Prostate gland (tissue), 2 donors: Measurements from ENCODE around the gene SSRP1. TPM values are rescaled to one million over a fixed set of nuclear protein-coding genes. Genes with fewer than 3 reads are reported as not detected.
A peak's percentile ranks its signal among the peaks of the same experiment; 100 is the strongest.
"Not testable (repeated sequence)": the region's sequence is repeated elsewhere in the genome, so short reads cannot be mapped to it uniquely, and the experiment has no call there.

ENCODE experiments used
- DNase-seq: peaks from one replicate; pipeline ENCODE4 v3.0.0-alpha.2; 2019; ENCODE audit warnings: low spot score
- H3K27ac ChIP-seq, 2 donors: fragments of 200-600 bp; sonication (generic); 2 replicates each; pipeline ENCODE4 v1.5.1; 2017 to 2019
- H3K27me3 ChIP-seq: fragments of 200-600 bp; sonication (generic); replicated peaks from 2 replicates; pipeline ENCODE4 v1.5.1; 2019; ENCODE audit not compliant: insufficient read depth
- H3K36me3 ChIP-seq, 2 donors: fragments of 200-600 bp; sonication (generic); 1 replicate in 1 of 2; 2 replicates in 1 of 2; pipeline versions ENCODE4 v1.5.1 to v1.8.1; 2017 to 2019
- H3K4me1 ChIP-seq: fragments of 200-600 bp; sonication (generic); replicated peaks from 2 replicates; pipeline ENCODE4 v1.5.1; 2019
- H3K4me3 ChIP-seq, 2 donors: fragments of 200-600 bp; sonication (generic); 2 replicates each; pipeline ENCODE4 v1.5.1; 2017 to 2019
- H3K9me3 ChIP-seq: fragments of 200-600 bp; sonication (generic); 2 replicates; pipeline ENCODE4 v1.5.1; 2017
- POLR2A ChIP-seq: fragments of 450-650 bp; IDR thresholded peaks from one replicate; pipeline ENCODE4 v1.6.1; 2016; ENCODE audit warnings: antibody characterized with exemption, mild to moderate bottlenecking
- POLR2AphosphoS5 ChIP-seq: sonication (generic); formaldehyde crosslinking; IDR thresholded peaks from one replicate; pipeline ENCODE4 v1.6.1; 2017; ENCODE audit warnings: antibody characterized with exemption
- WGBS: methylation state at CpG from one replicate; pipeline ENCODE4 v1.1.5; 2018; 5-methylcytosine and 5-hydroxymethylcytosine counted together
- intact Hi-C: fragments of 100-400 bp; cut with DNase I; formaldehyde crosslinking; loops from one replicate; pipeline ENCODE4 v1.14.2; 2022
- total RNA-seq, 2 donors: library from RNA; depleted of rRNA; stranded (reverse); fragments of >200 nt; gene quantifications; one replicate each; pipeline ENCODE4 v1.1.0, GENCODE V29; 2016
- TF ChIP-seq, protein P1 (sequence below), 4 experiments: fragments of 200-600 bp in 2 of 4; fragments of 450-650 bp in 2 of 4; sonication (generic) in 2 of 4; IDR thresholded peaks; 1 replicate in 3 of 4; 2 replicates in 1 of 4; pipeline ENCODE4 v1.5.1; 2016 to 2019; ENCODE audit warnings: antibody characterized with exemption in 4 of 4, mild to moderate bottlenecking in 2 of 4, moderate library complexity in 2 of 4

The SSRP1 gene
- total RNA-seq, 2 donors from 2014 or later, result 82.6 to 85.4 TPM

DNA sequence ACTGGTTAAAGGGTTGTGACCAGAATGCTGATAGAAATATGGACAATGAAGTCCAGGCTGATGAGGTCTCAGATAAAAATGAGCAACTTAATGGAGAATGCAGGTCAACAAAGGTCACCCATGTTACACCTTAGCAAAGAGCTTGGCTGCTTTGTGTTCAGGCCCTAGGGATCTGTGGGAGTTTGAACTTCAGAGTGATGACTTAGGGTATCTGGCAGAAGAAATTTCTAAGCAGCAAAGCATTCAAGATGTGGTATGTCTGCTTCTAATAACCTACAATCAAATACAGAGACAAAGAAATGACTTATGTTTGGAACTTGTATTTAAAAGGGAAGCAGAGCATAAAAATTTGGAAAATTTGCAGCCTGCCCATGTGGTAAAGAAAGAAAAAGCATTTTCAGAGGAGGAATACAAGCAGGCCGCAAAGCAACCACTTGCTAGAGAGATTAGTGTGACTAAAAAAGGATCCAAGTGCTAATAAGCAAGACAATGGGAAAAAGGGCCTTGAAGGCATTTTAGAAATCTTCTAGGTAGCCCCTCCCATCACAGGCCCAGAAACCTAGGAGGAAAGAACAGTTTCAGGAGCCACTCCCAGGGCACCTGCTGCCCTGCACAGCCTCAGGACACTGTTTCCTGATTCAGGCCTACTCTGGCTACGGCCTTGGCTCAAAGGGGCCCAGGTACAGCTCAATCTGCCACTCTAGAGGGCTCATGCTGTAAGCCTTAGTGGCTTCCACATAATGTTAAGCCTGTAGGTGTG lies 52.3 kb downstream of the SSRP1 start:
- Histone ChIP-seq H3K36me3 (no peaks in the 10 kb centered on the region), H3K4me1 (no peaks in the 10 kb centered on the region), H3K9me3 (no peaks in the 10 kb centered on the region), H3K27ac (no peak overlapping the region), H3K27me3 (no peaks in the 10 kb centered on the region), H3K4me3 (no peak overlapping the region)
- WGBS, result 96% methylated on average over 2 of the region's 2 CpGs
- no peak for DNase-seq
- no peak for TF ChIP-seq POLR2AphosphoS5
- TF ChIP-seq, protein P1, sequence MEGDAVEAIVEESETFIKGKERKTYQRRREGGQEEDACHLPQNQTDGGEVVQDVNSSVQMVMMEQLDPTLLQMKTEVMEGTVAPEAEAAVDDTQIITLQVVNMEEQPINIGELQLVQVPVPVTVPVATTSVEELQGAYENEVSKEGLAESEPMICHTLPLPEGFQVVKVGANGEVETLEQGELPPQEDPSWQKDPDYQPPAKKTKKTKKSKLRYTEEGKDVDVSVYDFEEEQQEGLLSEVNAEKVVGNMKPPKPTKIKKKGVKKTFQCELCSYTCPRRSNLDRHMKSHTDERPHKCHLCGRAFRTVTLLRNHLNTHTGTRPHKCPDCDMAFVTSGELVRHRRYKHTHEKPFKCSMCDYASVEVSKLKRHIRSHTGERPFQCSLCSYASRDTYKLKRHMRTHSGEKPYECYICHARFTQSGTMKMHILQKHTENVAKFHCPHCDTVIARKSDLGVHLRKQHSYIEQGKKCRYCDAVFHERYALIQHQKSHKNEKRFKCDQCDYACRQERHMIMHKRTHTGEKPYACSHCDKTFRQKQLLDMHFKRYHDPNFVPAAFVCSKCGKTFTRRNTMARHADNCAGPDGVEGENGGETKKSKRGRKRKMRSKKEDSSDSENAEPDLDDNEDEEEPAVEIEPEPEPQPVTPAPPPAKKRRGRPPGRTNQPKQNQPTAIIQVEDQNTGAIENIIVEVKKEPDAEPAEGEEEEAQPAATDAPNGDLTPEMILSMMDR (IDR thresholded peaks at IDR 0.05), result no peak
- TF ChIP-seq POLR2A, result no peak
- intact Hi-C loops, result no loop called here

- H3K36me3 ChIP-seq, H3K4me3 ChIP-seq, H3K27ac ChIP-seq, H3K9me3 ChIP-seq, H3K27me3 ChIP-seq, DNase-seq, intact Hi-C loops, H3K4me1 ChIP-seq: not testable (repeated sequence)
- 78% methylated on average over 6 of the region's 6 CpGs for WGBS
Measured at GRCh38 chr11:57281546-57281945, 54.1 kb downstream of the SSRP1 start.

DNA sequence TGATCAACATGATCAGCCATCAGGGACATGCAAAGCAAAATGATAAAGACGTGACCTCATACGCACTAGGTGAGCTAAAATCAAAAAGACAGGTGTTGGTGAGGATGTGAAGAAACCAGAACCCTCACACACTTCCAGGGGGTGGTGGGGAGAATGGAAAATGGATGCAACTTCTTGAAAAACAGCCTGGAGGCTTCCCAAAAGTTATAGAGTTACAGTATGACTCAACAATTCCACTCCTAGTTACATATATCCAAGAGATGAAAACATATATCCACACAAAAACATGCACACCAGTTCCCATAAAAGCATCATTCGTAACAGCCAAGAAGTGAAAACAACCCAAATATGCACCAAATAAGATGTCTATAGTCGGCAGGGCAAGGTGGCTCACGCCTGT lies 56.6 kb downstream of the SSRP1 start:
- DNase-seq, result no peak
- intact Hi-C loops, result no loop called here
- no peak overlapping the region for H3K4me3 ChIP-seq
- no peaks in the 10 kb centered on the region for H3K9me3 ChIP-seq
- TF ChIP-seq POLR2AphosphoS5, result no peak
- no peak for TF ChIP-seq POLR2A
- TF ChIP-seq, protein P1 (IDR thresholded peaks at IDR 0.05), result no peak
- no peaks in the 10 kb centered on the region for H3K27me3 ChIP-seq
- no peaks in the 10 kb centered on the region for H3K4me1 ChIP-seq
- WGBS, result 91% methylated on average over 5 of the region's 5 CpGs
- no peak overlapping the region for H3K27ac ChIP-seq
- H3K36me3 ChIP-seq, result no peaks in the 10 kb centered on the region

- DNase-seq, result no peak
- no peaks in the 10 kb centered on the region for H3K36me3 ChIP-seq
- H3K9me3 ChIP-seq, result no peaks in the 10 kb centered on the region
- no peak overlapping the region for H3K4me3 ChIP-seq
- 80% methylated on average over 7 of the region's 7 CpGs for WGBS
- TF ChIP-seq, protein P1 (IDR thresholded peaks at IDR 0.05), result no peak
- TF ChIP-seq POLR2AphosphoS5 (no peak), POLR2A (no peak)
- intact Hi-C loops, result no loop called here
- no peaks in the 10 kb centered on the region for H3K27me3 ChIP-seq
- no peaks in the 10 kb centered on the region for H3K4me1 ChIP-seq
- H3K27ac ChIP-seq, result no peak overlapping the region
Measured at GRCh38 chr11:57278721-57279095, 57.0 kb downstream of the SSRP1 start.

DNA sequence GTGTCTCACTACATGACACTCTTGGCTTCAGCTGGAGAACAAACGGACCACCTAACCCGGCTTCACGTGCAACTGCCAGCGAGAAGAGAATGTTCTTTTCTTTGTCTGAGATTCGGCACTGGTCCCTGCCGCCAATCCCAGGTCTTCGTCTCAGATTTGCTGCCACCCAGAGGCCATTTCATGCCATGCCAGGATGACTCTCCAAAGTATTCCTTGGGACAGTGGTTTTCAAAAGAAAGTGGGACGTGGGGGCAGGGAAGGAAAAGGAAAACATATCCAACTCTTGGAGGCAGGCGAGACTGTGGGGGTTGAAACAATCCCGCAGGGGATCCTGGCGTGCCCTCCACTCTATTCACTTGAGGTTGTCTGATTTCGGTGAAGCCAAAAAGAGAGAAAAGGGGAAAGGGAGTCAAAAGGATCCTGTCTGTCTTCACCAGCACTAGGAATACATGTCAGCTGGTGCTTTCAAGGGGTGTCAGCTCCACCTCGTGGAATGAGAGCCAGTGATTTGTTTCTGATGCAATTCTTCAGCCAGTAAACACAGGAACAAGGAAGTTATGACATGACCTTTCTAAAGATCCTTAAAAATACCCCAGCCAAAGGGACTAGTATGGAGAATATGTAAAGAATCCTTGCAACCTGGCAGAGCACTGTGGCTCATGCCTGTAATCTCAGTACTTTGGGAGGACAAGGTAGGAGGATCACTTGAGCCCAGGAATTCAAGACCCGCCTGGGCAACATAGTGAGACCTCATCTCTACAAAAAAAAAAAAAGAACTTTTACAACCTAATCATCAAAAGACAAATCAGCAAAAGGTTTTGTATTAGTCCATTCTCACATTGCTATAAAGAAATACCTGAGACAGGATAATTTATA lies 57.6 kb downstream of the SSRP1 start:
- Histone ChIP-seq H3K4me3 (no peak overlapping the region), H3K27me3 (no peaks in the 10 kb centered on the region), H3K4me1 (no peaks in the 10 kb centered on the region), H3K9me3 (no peaks in the 10 kb centered on the region), H3K27ac (peak overlapping the region; percentile 68 to 76), H3K36me3 (no peaks in the 10 kb centered on the region)
- no peak for TF ChIP-seq POLR2A
- peak; percentile 63 for TF ChIP-seq POLR2AphosphoS5
- TF ChIP-seq, protein P1 (IDR thresholded peaks at IDR 0.05), result peak; percentile 64 to 80 (median 72)
- intact Hi-C loops, result no loop called here
- peak; percentile 75 for DNase-seq
- WGBS, result 8% methylated on average over 14 of the region's 14 CpGs
